Upper lobe of left lung (tissue), 6 donors: ENCODE data around the gene UBR1. TPM values are rescaled to one million over a fixed set of nuclear protein-coding genes. Genes with fewer than 3 reads are reported as not detected.
"Not testable (repeated sequence)": the region's sequence is repeated elsewhere in the genome, so short reads cannot be mapped to it uniquely, and the experiment has no call there.

Experiments
- ATAC-seq, 2 donors: fragments of 200-7000 bp; cut with Tn5 transposase; one replicate each; pipeline ENCODE4 v1.9.1; 2022; ENCODE audit warnings: mild to moderate bottlenecking in 2 of 2, moderate library complexity in 2 of 2; ENCODE audit not compliant: low FRiP score in 2 of 2
- DNase-seq, 2 donors: peaks; one replicate each; pipeline ENCODE4 v3.0.0-alpha.2; 2019 to 2020
- H3K27ac ChIP-seq, 4 donors: fragments of 200-600 bp; sonication (generic); one replicate each; pipeline ENCODE4 v1.5.1; 2016 to 2019
- H3K27me3 ChIP-seq, 4 donors: fragments of 200-600 bp; sonication (generic); one replicate each; pipeline ENCODE4 v1.5.1; 2017 to 2019
- H3K36me3 ChIP-seq, 4 donors: fragments of 200-600 bp; sonication (generic); one replicate each; pipeline ENCODE4 v1.5.1; 2016 to 2019
- H3K4me1 ChIP-seq, 4 donors: fragments of 200-600 bp; sonication (generic); one replicate each; pipeline ENCODE4 v1.5.1; 2018 to 2019
- H3K4me3 ChIP-seq, 4 donors: fragments of 200-600 bp; sonication (generic); one replicate each; pipeline ENCODE4 v1.5.1; 2017 to 2019; ENCODE audit warnings: mild to moderate bottlenecking in 2 of 4, moderate library complexity in 1 of 4
- H3K9me3 ChIP-seq, 4 donors: fragments of 200-600 bp; sonication (generic); one replicate each; pipeline ENCODE4 v1.5.1; 2018 to 2019
- CTCF ChIP-seq, 6 experiments: fragments of 450-650 bp in 4 of 6; fragments of 200-600 bp in 2 of 6; sonication (generic) in 2 of 6; IDR thresholded peaks; one replicate each; pipeline ENCODE4 v1.5.1; 2016 to 2019; ENCODE audit warnings: antibody characterized with exemption in 6 of 6
- EP300 ChIP-seq, 4 donors: sonication (generic); formaldehyde crosslinking; IDR thresholded peaks; one replicate each; pipeline ENCODE4 v1.5.1; 2017; ENCODE audit warnings: antibody characterized with exemption in 4 of 4, control low read depth in 2 of 4
- POLR2A ChIP-seq, 4 donors: fragments of 450-650 bp; IDR thresholded peaks; one replicate each; pipeline ENCODE4 v1.5.1; 2016 to 2017; ENCODE audit warnings: antibody characterized with exemption in 4 of 4, mild to moderate bottlenecking in 2 of 4
- POLR2AphosphoS5 ChIP-seq, 2 donors: sonication (generic); formaldehyde crosslinking; IDR thresholded peaks; one replicate each; pipeline ENCODE4 v1.5.1; 2017; ENCODE audit warnings: antibody characterized with exemption in 2 of 2
- WGBS, 2 donors: methylation state at CpG; one replicate each; pipeline ENCODE4 v1.1.5; 2017 to 2018; 5-methylcytosine and 5-hydroxymethylcytosine counted together
- total RNA-seq, 6 donors: library from RNA; depleted of rRNA in 4 of 6; stranded (reverse); fragments of >200 nt in 4 of 6; gene quantifications; one replicate each; pipeline versions ENCODE4 v1.1.0 to v1.2.1, GENCODE V29; 2016 to 2021
- donor health status: DM: no; HTN: no; CAD: no; lungs with moderate emphysema.
- donor health status: DM: no; HTN: yes; CAD: no; lungs with severe emphysema.

Gene UBR1
- total RNA-seq, 6 donors from 2014 or later = 23.7 to 49.2 (median 27.2) TPM

DNA sequence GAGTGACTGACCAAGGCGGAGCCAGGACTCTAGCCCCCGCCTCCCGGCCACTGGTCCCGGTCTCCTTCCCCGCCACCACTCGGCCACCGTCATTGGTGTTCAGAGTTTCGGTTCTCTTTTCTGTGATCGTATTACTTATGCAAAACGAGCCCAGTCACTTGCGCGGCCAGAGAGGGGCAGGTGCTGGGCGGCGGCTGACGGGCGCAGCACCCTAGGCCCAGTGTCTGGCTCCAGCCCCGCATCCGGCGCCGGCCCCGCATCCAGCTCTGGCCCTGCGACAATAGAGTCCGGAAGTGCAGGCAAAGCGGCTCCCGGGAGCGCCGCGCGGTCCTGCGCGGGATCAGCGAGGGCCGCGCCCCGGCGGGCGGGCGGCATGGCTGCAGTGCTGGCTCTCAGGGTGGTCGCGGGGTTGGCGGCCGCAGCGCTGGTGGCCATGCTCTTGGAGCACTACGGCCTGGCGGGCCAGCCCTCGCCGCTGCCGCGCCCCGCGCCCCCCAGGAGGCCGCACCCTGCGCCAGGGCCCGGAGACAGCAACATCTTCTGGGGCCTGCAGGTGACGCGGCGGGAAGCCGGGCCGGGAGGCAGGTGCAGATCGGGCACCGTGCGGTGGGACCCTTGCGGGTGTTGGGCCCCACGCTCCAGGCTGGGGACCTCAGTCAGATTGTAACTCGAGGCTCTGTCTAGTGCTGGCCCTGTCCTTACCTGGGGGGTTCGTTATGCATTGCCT, 27.8 kb upstream of the UBR1 start, which contains the start of gene TMEM62:
Gene TMEM62, plus strand, starts transcription at position 157 of the 727 bp plus-strand sequence. Its CDS starts 217 bp downstream, at position 374.
- Histone ChIP-seq H3K4me1 (peaks cover 4 to 19% (median 15%) of the 10 kb centered on the region in 4 donors), H3K27ac (peak within 1 kb of the TSS; percentile 83 to 93 (median 89)), H3K9me3 (peaks cover 0 to 2% (median 0%) of the 10 kb centered on the region in 4 donors), H3K4me3 (peak within 1 kb of the TSS; percentile 67 to 97 (median 70)), H3K27me3 (no peaks in the 10 kb centered on the region), H3K36me3 (peaks cover 0 to 29% (median 16%) of the 10 kb centered on the region in 4 donors)
- WGBS, 2 donors = 0 to 4% methylated on average over 14 to 24 of the region's 66 CpGs
- DNase-seq = peak; percentile 95 to 96
- TF ChIP-seq POLR2AphosphoS5 (IDR thresholded peaks at IDR 0.05) = peak; percentile 79 to 87
- TF ChIP-seq EP300 (IDR thresholded peaks at IDR 0.05) = peak in 1 of 4 donors; percentile 55
- TF ChIP-seq POLR2A (IDR thresholded peaks at IDR 0.05) = peak in 3 of 4 donors; percentile 55 to 94 (median 84)
- TF ChIP-seq CTCF (IDR thresholded peaks at IDR 0.05) = peak in 3 of 6 experiments; percentile 41 to 54 (median 46)
- ATAC-seq = peak; percentile 95 to 96

- peak overlapping the region; percentile 67 to 97 (median 70) for H3K4me3 ChIP-seq
- peaks cover 0 to 22% (median 10%) of the 10 kb centered on the region in 4 donors for H3K36me3 ChIP-seq
- H3K27ac ChIP-seq = peak overlapping the region; percentile 83 to 93 (median 89)
- TF ChIP-seq POLR2AphosphoS5 (IDR thresholded peaks at IDR 0.05) (no peak), CTCF (IDR thresholded peaks at IDR 0.05) (no peak), POLR2A (IDR thresholded peaks at IDR 0.05) (no peak), EP300 (IDR thresholded peaks at IDR 0.05) (no peak)
- peaks cover 0 to 3% (median 0%) of the 10 kb centered on the region in 4 donors for H3K9me3 ChIP-seq
- 25 to 28% methylated on average over 20 of the region's 20 CpGs for WGBS, 2 donors
- H3K4me1 ChIP-seq = peaks cover 4 to 19% (median 15%) of the 10 kb centered on the region in 4 donors
- DNase-seq (peak in 1 of 2 donors; percentile 33), ATAC-seq (peak; percentile 21 to 37)
- no peaks in the 10 kb centered on the region for H3K27me3 ChIP-seq
Measured at GRCh38 chr15:43132830-43133429, 27.1 kb upstream of the UBR1 start.

- Histone ChIP-seq H3K36me3 (no peaks in the 10 kb centered on the region), H3K4me1 (peaks cover 4 to 15% (median 5%) of the 10 kb centered on the region in 4 donors), H3K4me3 (no peak overlapping the region), H3K27me3 (no peaks in the 10 kb centered on the region), H3K27ac (no peak overlapping the region), H3K9me3 (peaks cover 0 to 3% (median 0%) of the 10 kb centered on the region in 4 donors)
- no peak for DNase-seq
- 87 to 90% methylated on average over 4 of the region's 4 CpGs for WGBS, 2 donors
- ATAC-seq = no peak
- no peak for TF ChIP-seq POLR2AphosphoS5 (IDR thresholded peaks at IDR 0.05)
- no peak for TF ChIP-seq POLR2A (IDR thresholded peaks at IDR 0.05)
- no peak for TF ChIP-seq CTCF (IDR thresholded peaks at IDR 0.05)
- no peak for TF ChIP-seq EP300 (IDR thresholded peaks at IDR 0.05)
Measured at GRCh38 chr15:43128980-43129335, 23.1 kb upstream of the UBR1 start.

DNA sequence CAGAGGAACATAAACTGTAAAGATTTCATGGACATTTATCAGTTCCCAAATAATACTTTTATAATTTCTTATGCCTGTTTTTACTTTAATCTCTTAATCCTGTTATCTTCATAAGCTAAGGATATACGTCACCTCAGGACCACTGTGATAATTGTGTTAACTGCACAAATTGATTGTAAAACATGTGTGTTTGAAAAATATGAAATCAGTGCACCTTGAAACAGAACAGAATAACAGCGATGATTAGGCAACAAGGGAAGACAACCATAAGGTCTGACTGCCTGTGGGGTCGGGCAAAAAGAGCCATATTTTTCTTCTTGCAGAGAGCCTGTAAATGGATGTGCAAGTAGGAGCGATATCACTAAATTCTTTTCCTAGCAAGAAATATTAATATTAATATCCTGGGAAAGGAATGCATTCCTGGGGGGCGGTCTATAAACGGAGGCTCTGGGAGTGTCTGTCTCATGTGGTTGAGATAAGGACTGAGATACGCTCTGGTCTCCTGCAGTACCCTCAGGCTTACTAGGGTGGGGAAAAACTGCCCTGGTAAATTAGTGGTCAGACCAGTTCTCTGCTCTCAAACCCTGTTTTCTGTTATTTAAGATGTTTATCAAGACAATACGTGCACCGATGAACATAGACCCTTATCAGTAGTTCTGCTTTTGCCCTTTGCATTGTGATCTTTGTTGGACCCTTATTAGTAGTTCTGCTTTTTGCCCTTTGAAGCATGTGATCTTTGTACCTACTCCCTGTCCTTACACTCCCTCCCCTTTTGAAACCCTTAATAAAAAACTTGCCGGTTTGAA, 22.5 kb upstream of the UBR1 start:
- not testable (repeated sequence) for H3K4me3 ChIP-seq, ATAC-seq, H3K9me3 ChIP-seq, H3K27me3 ChIP-seq, H3K36me3 ChIP-seq, DNase-seq
- Histone ChIP-seq H3K27ac (peak overlapping the region in 2 of 4 donors; percentile 58 to 71), H3K4me1 (peaks cover 4 to 15% (median 5%) of the 10 kb centered on the region in 4 donors)
- 67 to 72% methylated on average over 10 of the region's 10 CpGs for WGBS, 2 donors
